ENCODE results near the gene SELENON.

Gene SELENON, protein sequence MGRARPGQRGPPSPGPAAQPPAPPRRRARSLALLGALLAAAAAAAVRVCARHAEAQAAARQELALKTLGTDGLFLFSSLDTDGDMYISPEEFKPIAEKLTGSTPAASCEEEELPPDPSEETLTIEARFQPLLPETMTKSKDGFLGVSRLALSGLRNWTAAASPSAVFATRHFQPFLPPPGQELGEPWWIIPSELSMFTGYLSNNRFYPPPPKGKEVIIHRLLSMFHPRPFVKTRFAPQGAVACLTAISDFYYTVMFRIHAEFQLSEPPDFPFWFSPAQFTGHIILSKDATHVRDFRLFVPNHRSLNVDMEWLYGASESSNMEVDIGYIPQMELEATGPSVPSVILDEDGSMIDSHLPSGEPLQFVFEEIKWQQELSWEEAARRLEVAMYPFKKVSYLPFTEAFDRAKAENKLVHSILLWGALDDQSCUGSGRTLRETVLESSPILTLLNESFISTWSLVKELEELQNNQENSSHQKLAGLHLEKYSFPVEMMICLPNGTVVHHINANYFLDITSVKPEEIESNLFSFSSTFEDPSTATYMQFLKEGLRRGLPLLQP

DNA sequence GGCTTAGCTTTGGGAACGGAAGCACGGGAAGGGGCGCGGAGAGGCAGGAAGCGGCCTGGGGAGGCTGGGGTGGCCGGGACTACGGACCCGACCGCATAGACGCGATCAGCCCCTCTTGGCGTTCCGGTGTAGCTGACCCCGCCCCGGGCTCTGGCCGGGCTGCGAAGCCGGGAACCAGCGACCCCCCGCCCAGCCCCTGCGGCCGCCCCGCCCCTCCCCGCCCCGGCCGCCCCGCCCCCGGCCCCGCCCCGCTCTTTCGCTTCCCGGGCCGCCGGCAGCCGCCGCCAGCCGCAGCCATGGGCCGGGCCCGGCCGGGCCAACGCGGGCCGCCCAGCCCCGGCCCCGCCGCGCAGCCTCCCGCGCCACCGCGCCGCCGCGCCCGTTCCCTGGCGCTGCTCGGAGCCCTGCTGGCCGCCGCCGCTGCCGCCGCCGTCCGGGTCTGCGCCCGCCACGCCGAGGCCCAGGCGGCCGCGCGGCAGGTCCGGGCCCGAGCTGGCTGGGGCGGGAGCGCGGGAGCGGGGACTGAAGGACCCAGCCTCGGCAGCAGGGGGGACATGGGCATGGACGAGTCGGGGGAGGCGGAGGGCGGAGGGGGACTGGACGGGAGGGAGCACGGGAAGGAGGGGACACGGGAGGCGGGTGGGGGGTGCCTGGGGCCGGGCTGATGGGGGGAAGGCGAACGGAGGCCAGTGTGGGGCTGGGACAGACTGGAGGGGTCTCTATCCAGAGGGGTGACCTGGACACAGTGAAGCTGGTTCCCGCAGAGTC is at the start of gene SELENON:
Gene SELENON (plus strand): TSS at position 259 of the 768 bp plus-strand sequence. CDS start 38 bp downstream, at position 297.
- no peak for DNase-seq

DNA sequence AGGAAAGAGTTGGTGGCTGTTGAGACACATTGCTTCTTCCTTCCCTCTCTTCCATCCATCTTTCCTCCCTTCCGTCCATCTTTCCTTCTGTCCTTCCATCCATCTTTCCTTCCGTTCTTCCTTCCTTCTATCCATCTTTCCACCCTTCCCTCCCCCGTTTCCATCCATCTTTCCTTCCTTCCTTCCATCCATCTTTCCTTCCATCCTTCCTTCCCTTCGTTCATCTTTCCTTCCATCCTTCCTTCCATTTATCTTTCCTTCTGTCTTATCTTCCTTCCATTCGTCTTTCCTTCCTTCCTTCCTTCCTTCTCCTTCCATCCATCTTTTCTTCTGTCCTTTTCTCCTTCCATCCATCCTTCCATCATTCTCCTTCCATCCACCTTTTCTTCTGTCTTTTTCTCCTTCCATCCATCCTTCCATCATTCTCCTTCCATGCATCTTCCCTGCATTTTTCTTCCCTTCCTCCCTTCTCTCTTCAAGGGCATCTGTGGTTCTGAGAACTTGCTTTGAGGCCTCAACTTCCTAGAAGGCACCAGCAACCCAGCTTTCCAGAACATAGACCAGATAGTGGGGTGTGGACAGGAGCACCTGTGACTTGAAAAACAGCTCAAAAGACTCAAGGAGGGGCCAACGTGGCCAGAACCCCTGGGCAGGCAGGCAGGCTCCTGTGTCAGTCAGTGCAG is 48.9 kb upstream of the SELENON start:
- no peak for DNase-seq

DNA sequence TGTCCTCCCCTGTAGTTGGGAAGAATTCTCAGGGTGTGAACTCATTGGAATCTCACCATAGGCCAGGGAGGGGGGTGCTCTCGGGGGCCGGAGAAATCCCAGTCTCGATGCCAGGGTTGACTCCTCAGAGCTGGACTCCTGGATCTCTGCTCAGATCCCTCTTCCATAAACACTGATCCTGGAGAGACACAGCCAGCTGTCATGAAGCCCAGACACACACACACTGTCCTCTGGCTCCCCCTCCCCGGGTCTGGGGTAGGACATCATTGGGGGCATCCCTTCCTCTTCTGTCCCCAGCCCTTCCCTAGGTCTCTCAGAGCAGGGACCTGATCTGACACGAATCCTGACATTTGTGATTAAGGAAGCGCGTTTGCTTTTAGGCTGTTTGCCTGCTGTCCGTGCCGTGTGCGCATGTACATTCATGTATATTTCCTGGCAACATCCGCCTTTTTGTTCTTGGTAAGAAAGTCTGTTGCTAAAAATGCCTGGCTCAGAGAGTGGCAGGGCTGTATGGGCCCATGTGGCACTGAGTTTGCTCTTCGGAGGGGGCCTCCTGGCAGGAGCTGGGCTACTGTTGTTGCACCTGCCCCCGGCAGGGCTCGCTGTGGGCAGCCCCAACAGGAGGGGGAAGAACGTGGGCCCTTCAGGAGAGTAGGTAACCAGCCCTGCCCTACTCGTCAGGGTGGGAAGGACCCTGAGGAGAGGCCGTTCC is 45.4 kb upstream of the SELENON start:
- DNase-seq, result no peak

DNA sequence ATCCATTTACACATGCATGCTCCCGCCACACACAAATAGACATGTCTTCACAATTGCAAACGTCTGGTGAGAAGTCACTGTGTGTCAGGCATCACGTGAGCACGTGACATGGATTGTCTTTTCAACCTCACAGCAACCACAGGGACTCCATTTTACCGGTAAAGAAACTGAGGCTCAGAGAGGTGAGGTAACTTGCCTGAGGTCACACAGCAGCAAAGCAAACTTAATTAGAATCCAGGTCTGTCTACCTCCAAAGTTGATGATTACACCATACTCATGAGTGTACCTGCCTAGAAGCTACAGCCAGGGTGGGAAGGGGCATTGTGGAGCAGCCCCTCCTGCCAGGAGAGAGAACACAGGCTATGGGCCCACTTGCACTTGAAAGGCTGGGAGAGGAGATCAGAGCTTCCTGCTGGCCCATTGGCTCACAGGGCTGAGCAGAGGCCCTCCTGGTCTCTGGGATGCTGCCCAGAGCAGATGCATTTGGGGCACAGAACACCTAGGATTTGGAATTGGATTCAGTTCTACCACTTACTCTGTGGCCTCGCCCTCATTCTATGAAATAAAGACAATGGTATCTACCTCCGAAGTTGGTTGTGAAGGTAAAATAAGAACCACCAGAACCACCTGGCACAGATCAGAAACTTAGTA is 44.4 kb upstream of the SELENON start:
- DNase-seq, result no peak

DNA sequence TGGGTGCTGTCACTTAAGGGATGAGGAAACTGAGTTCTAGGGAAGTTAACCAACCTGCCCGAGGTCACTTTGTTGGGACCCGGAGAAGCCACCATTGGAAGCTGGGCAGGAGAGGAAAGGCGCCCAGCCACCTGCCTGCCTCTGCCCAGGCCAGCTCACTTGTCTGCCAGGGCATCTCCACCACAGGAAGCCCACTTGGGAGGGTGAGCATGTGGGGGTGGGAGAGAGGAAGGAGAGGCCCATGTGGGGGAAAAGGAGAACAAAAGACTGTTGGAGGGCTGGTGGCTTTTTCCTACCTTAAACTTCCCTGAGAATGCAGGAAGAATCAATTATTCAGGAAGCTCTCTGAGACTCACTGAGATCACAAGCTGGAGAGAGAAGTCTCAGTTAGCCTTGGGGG is 43.8 kb upstream of the SELENON start:
- DNase-seq, result no peak

DNA sequence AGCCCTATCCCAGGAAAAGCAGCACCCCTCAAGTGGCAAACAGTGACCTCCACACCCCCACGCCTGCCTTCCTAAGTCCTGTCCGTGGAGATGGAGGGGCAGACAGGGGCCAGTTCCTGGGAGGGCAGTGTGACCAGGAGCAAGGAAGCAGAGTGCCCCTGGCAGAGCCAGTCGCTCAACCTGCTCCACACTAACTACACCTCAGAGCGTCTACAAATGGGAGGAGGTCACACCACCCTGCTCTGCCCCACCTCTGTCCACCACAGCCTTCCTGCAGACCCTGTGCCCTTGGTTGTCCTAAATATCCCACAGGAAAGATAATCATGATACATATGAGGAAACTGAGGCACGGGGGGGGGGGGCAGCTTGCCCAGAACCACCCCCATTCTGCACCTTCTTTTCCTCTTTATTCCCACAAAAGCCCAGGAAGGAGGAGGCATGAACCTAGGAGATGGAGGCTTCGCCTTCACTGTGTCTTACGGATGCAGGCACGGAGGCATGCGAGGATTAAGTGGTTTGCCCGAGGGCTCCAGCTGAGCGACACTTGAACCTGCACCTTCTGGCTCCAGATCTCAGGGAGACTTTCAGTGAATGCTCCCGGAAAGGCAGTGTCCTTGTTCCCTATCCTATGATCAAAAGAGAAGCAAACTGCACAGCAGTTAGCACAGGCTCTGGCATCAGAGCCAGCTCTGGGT is 42.7 kb upstream of the SELENON start:
- no peak for DNase-seq

DNA sequence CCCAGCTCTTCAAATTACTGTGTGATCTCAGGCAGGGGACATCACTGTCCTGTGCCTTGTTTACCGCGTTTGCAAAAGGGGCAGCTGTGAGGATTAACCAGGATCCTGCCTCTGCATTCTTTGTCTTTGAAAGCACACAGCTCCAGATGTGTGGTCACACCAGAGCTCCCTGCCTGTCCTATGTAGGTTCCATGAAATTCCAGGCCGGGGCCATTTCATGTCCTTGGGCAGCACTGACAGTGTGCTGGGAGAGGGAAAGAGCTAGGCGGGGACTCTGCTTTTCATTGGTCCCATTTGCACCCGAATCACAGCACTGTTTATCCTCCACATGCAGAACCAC is 42.2 kb upstream of the SELENON start:
- DNase-seq, result no peak

DNA sequence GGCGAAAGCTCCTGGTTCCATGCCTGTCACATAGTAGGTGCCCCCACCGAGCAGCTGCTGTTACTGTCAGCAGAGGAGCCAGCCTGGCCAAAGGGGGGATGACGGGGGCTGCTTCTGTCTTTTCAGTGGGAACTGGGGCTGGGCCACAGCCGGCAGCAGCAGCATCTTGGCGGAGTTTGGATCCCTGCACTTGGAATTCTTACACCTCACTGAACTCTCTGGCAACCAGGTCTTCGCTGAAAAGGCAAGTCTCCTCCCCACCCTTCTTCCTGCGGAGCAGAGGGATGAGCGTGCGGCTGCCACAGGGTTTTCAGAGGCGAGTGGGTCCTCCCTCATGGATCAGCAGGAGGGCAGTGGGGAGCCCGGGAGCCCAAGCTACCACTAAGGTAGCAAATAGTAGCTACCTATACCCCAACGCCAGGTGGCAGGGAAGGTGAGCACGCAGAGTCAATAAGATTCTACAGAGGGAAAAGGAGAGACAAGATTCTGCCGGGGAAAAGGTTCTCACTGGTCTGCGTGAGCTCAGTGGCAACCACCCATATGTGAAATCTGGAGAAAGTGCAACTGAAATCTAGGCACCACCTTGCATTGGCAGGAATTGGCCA is 41.4 kb upstream of the SELENON start:
- no peak for DNase-seq

DNA sequence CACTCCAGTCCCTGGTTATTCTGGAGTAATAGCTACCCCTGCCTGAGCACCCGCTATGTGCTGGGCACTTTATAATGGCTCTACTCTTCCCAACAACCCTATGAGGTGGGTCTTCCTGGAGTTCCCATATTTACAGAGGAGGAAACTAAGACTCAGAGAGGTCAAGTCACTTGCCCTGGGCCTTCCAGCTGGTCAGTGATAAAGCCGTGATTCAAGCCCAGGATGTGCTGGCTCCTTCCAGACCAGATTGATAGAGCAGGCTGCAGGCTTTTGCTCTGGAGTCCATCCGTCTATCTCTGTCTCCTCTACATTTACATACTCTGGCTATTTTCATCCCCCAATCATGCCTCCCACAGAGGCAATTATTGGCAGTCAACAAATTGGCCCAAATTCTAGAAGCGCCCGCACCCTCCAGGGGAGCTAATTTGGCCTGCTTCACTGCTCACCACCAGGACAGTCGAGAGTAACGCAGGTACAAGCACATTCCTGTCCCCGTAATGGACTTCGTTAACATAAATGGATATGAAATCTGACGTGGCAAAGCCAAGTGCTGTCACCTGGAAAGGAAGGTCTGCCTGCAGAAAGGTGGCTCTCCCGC is 39.8 kb upstream of the SELENON start:
- DNase-seq, result no peak

DNA sequence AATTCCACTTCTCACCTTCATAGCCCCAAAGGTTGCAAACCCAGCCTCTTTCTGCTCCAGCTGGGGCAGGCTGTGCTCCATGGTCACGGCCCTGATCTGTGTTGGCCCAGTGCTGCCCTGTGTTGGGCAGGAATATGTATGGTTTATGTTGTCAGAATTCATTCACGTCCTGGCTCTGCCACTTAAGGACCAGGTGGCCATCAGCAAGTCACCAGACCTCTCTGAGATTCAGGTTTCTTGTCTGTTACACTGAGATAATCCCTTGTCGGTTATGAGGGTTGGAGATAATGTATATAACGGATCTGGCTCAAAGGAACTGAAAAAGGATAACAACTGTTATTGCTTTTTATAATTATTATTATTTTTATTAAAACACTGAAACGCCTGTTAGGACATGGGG is 39.1 kb upstream of the SELENON start:
- DNase-seq, result no peak

DNA sequence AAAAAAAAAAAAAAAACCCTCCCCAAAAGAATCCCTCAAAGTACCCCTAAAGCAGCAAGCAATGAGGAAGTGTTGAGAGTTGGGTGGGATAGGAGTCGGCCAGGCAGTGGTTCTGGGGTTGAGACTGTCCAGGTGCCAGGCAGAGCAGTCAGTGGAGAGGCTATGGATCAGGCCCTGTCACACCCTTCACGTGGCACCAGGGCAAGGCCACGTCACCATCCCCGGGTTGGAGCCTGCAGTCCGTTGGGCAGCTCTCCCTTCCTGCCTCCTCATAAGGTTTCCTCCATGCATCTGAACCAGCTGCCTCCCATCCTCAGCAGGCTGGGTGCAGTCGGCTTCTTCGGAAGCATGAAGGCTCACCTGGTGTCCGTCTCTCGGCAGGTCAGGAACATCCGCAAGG is 36.5 kb upstream of the SELENON start:
- DNase-seq, result no peak

DNA sequence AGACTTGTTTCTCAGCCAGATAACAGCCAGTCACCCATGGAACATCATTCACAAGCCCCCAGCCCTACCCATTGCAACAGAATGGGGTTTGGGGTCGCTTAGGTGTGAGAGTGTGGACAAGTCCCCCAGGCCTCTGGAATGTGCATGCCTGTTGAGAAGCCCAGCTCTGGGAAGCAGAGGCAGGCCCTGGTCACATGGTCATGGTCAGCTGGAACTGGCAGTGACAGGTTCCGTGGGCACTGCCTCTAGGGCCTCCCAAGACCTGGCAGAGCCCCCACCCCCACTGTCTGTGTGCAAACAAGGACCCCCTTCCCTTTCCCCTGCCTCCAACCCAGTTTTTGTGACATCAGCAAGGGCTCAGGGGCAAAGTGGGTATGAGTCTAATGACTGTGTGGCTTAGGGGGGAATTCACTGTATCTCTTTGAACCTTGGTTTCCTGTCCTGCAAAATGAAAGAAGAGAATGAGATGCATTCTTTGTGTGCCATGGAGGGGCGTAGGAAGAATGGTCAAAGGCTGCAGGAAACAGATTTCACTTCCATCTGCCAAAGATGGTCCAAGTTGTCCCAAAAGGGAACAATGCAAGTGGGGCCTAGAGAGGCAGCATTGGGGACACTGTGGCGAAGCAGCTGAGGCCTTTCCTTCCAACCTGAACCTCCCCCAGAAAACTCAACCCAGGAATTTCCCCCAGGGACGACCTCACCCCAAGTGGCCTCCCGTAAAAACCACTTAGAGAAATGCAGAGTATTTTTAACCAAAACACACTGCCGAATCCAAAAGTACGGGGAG is 34.7 kb upstream of the SELENON start:
- DNase-seq, result no peak

DNA sequence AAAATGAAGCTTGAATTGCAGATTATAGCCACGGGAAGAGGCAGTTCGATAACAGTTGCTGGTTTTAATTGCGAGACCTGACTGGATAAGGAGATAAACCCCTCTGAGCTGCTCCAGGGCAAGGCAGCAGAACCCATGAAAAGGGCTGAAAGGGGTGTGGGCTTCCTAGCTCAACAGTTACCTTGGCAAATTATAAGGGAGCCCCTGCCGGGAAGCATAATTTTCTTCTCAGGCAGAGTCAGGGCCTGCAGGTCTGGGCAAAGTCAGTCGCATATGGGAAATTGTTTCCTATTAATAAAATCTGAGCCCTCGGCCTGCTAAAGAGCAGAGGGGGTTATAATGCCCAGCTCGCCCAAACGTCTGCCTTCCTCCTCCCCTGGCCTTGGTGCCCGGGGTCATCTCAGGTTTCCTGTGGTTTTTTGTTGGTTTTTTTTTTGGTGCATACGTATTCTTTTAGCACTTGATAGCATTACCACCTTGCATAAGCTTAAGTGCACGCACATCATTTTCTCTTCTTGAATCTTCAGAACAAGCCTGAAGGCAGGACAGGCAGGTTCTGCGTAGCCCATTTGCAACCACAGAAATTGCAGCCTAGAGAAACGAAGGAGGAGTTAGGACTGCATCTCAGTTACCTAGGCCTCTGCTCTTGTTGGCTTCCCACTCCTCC is 33.9 kb upstream of the SELENON start:
- DNase-seq, result no peak

DNA sequence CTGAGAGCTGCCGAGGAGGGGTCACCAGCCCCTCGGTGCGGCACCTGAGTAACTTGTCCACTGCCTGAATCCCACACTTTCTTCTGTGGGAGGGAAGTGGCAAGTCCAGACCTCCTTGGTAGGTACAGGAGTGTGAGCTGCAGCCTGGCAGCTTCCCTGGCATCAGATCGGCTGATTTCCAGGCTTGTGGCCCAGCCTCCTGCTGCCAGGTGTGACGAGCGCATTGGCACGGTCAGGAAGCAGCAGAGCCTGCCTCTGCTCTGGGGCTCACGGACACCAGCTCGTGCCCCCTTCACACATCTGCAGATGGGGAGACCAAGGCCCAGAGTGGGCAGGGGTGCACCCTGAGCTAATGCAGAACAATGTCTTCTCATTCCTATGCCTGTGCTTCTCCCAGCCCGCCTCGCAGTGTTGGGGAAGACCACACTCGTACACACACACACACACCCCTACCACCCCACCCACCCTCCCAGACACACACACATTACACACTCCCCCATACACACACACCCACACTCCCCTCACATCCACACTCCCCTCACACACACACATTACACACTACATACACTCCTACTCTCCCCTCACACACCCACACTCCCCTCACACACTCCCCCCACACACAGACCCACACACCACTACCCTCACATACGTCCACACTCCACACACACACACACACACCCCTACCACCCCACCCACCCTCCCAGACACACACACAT is 33.1 kb upstream of the SELENON start:
- no peak for DNase-seq

DNA sequence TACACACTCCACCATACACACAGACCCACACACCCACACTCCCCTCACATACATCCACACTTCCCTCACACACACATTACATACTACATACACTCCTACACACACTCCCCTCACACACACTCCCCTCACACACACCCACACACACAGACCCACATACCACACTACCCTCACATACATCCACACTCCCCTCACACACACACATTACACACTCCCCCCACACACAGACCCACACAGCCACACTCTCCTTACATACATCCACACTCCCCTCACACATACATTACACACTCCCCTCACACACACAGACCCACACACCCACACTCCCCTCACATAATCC is 32.6 kb upstream of the SELENON start:
- DNase-seq, result no peak

DNA sequence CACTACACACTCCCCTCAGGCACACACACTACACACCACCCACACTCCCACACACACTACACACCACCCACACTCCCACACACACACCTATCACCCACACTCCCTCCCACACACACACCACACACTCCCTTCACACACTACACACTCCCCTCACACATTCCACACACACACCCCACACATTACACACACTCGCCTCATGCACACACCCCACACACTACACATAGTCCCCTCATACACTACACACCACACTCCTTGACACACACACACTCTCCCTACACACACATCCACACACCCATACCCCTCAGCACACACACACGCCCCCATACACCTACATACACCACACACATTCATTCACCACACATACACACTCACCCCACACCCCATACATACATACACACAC is 31.0 kb upstream of the SELENON start:
- no peak for DNase-seq

DNA sequence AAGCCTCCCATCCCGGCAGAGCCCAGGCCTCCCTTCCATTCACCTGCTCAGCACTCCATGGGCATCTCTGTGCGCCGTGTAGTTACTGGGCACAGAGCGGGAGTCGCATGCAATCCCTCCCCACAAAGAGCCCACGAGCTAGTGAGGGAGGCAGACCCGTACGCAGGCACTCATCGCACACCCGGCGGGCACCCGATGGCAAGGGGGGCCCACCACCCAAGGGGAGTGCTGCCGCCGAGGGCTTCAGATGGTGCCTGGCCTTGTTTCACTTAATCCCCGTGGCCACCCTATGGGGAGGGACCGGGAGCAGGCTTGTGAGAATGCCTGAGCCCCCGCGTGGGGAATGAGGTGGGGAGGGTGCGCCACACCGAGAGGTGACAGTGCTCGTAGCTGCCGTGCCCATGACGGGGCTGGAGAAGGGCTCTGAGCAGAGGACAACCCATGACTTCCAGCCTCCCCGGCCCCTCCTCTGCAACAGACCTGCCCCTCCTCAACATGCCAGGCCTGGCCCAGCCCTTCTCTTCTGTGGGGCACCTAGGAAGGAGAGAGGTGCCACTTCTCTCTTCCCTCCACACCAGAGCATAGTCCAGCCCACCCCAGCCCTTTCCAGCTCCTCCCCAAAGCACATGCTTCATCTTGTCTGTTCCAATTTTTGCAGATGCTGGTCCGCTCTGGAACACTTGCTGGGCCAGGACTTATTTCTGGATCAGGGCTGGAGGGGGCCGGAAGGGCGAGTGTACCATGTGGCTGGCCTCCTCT is 30.2 kb upstream of the SELENON start:
- DNase-seq, result no peak
